PC-3 (cell line): ENCODE data around the gene GLI3.

ENCODE experiments used
- CTCF ChIP-seq: fragments of 300-600 bp; sonication (generic); conservative IDR thresholded peaks from 2 replicates; pipeline ENCODE4 v1.5.1; 2017; ENCODE audit warnings: antibody characterized with exemption, low read depth, mild to moderate bottlenecking, low read length
- EZH2 ChIP-seq: fragments of 300-600 bp; sonication (generic); IDR thresholded peaks from one replicate; pipeline ENCODE4 v1.6.1; 2017; ENCODE audit warnings: antibody characterized with exemption, mild to moderate bottlenecking, low read length; ENCODE audit not compliant: unreplicated experiment
- EZH2phosphoT487 ChIP-seq: fragments of 300-600 bp; sonication (generic); IDR thresholded peaks from 2 replicates; pipeline ENCODE4 v1.6.1; 2018; ENCODE audit warnings: mild to moderate bottlenecking, antibody characterized with exemption, low read length, borderline replicate concordance

GRCh38 chr7:42064534-42064933, 172.5 kb downstream of the GLI3 start:
- TF ChIP-seq EZH2 (no peak), CTCF (no peak), EZH2phosphoT487 (no peak)
